Measurements from ENCODE around the gene MEX3D.
"Not testable (repeated sequence)": the region's sequence is repeated elsewhere in the genome, so short reads cannot be mapped to it uniquely, and the experiment has no call there.

Gene MEX3D

DNA sequence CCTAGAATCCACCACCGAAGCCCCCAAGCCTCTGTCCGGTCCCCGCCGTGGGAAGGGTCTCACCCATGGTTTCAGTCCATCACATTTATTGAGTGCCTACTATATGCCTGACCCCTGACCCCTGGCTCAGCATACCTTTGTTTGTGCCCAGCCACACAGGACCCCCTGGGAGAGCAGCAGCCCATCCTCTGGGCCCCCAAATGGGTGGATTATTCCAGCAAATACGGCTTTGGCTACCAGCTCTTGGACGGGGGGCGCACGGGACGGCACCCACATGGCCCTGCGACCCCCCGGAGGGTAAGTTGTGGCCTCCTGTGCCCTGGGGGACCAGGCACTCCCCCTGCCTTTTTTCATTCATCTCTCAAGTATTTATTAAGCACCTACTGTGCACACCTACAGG, 36.5 kb downstream of the MEX3D start:
- H3K79me2 ChIP-seq (ENCODE audit: insufficient read depth, low read length), result no peaks in the 10 kb centered on the region
- no peak for TF ChIP-seq EZH2 (IDR thresholded peaks at IDR 0.05; ENCODE audit: borderline replicate concordance, low read depth, low read length, severe bottlenecking)
- TF ChIP-seq, protein P1, sequence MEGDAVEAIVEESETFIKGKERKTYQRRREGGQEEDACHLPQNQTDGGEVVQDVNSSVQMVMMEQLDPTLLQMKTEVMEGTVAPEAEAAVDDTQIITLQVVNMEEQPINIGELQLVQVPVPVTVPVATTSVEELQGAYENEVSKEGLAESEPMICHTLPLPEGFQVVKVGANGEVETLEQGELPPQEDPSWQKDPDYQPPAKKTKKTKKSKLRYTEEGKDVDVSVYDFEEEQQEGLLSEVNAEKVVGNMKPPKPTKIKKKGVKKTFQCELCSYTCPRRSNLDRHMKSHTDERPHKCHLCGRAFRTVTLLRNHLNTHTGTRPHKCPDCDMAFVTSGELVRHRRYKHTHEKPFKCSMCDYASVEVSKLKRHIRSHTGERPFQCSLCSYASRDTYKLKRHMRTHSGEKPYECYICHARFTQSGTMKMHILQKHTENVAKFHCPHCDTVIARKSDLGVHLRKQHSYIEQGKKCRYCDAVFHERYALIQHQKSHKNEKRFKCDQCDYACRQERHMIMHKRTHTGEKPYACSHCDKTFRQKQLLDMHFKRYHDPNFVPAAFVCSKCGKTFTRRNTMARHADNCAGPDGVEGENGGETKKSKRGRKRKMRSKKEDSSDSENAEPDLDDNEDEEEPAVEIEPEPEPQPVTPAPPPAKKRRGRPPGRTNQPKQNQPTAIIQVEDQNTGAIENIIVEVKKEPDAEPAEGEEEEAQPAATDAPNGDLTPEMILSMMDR (IDR thresholded peaks at IDR 0.05; ENCODE audit: borderline replicate concordance, extremely low read depth, low read length, poor library complexity, severe bottlenecking), result no peak
- no peaks in the 10 kb centered on the region for H3K9me3 ChIP-seq (ENCODE audit: insufficient read depth, low read length, severe bottlenecking)
- no peaks in the 10 kb centered on the region for H3K36me3 ChIP-seq (ENCODE audit: insufficient read depth, low read length)
- no peaks in the 10 kb centered on the region for H3K27me3 ChIP-seq (ENCODE audit: insufficient read depth, low read length, poor library complexity)
- H4K20me1 ChIP-seq (ENCODE audit: insufficient read depth, low read length), result no peaks in the 10 kb centered on the region
- H3K9ac ChIP-seq (ENCODE audit: low read depth, low read length), result no peak overlapping the region
- no peak for DNase-seq
- H3K4me3 ChIP-seq (ENCODE audit: low read depth in 1 of 2, low read length in 2 of 2), result no peak overlapping the region
- ATAC-seq (ENCODE audit: insufficient read depth, low read depth), result no peak
- no peak overlapping the region for H3K4me2 ChIP-seq (ENCODE audit: insufficient read depth, low read length)
- no peaks in the 10 kb centered on the region for H3K4me1 ChIP-seq (ENCODE audit: insufficient read depth, low read length)
- H2AFZ ChIP-seq (ENCODE audit: low read depth, low read length), result no peak overlapping the region
- H3K27ac ChIP-seq (ENCODE audit: low read length), result no peak overlapping the region

DNA sequence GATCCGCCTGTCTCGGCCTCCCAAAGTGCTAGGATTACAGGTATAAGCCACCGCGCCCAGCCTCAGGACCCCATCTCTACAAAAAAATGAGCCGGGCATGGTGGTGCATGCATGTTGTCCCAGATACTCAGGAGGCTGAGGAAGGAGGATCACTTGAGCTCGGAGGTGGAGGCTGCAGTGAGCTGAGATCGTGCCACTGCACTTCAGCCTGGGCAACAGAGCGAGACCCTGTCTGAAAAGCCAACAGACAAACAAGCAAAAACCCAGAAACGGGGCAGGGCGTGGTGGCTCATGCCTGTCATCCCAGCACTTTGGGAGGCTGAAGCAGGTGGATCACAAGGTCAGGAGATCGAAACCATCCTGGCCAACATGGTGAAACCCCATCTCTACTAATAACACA, 37.3 kb downstream of the MEX3D start:
- not testable (repeated sequence) for H3K9ac ChIP-seq (ENCODE audit: low read depth, low read length); H3K36me3 ChIP-seq (ENCODE audit: insufficient read depth, low read length); H3K4me1 ChIP-seq (ENCODE audit: insufficient read depth, low read length); H3K4me3 ChIP-seq (ENCODE audit: low read depth in 1 of 2, low read length in 2 of 2); H3K4me2 ChIP-seq (ENCODE audit: insufficient read depth, low read length); H3K79me2 ChIP-seq (ENCODE audit: insufficient read depth, low read length); H4K20me1 ChIP-seq (ENCODE audit: insufficient read depth, low read length); DNase-seq; H2AFZ ChIP-seq (ENCODE audit: low read depth, low read length); H3K27ac ChIP-seq (ENCODE audit: low read length); H3K27me3 ChIP-seq (ENCODE audit: insufficient read depth, low read length, poor library complexity); H3K9me3 ChIP-seq (ENCODE audit: insufficient read depth, low read length, severe bottlenecking); ATAC-seq (ENCODE audit: insufficient read depth, low read depth)

DNA sequence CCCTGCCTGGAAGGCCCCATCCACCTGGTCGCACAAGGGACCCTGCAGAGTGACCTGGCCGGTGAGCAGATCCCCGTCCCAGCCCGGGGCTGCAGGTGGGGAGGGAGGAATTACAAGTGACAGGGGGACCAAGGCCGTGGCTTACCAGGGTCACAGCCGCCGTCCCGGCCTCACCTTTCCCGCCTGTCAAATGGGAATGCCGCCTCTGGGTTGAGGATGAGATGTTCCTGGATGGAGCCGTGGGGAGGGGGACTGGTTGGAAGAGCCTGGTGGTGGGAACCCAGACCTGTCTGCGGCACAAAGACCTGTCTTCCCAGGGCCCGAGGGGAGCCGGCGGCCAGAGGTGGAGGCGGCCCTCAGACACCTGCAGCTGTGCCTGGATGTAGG, 38.7 kb downstream of the MEX3D start:
- no peak overlapping the region for H3K4me3 ChIP-seq (ENCODE audit: low read depth in 1 of 2, low read length in 2 of 2)
- no peaks in the 10 kb centered on the region for H3K79me2 ChIP-seq (ENCODE audit: insufficient read depth, low read length)
- no peak for DNase-seq
- H3K36me3 ChIP-seq (ENCODE audit: insufficient read depth, low read length), result no peaks in the 10 kb centered on the region
- H3K4me2 ChIP-seq (ENCODE audit: insufficient read depth, low read length), result no peak overlapping the region
- H3K4me1 ChIP-seq (ENCODE audit: insufficient read depth, low read length), result no peaks in the 10 kb centered on the region
- H3K9me3 ChIP-seq (ENCODE audit: insufficient read depth, low read length, severe bottlenecking), result no peaks in the 10 kb centered on the region
- ATAC-seq (ENCODE audit: insufficient read depth, low read depth), result no peak
- no peak overlapping the region for H2AFZ ChIP-seq (ENCODE audit: low read depth, low read length)
- no peak overlapping the region for H3K27ac ChIP-seq (ENCODE audit: low read length)
- no peak overlapping the region for H3K9ac ChIP-seq (ENCODE audit: low read depth, low read length)
- no peaks in the 10 kb centered on the region for H3K27me3 ChIP-seq (ENCODE audit: insufficient read depth, low read length, poor library complexity)
- H4K20me1 ChIP-seq (ENCODE audit: insufficient read depth, low read length), result no peaks in the 10 kb centered on the region
- TF ChIP-seq, protein P1 (IDR thresholded peaks at IDR 0.05; ENCODE audit: borderline replicate concordance, extremely low read depth, low read length, poor library complexity, severe bottlenecking), result no peak
- no peak for TF ChIP-seq EZH2 (IDR thresholded peaks at IDR 0.05; ENCODE audit: borderline replicate concordance, low read depth, low read length, severe bottlenecking)

DNA sequence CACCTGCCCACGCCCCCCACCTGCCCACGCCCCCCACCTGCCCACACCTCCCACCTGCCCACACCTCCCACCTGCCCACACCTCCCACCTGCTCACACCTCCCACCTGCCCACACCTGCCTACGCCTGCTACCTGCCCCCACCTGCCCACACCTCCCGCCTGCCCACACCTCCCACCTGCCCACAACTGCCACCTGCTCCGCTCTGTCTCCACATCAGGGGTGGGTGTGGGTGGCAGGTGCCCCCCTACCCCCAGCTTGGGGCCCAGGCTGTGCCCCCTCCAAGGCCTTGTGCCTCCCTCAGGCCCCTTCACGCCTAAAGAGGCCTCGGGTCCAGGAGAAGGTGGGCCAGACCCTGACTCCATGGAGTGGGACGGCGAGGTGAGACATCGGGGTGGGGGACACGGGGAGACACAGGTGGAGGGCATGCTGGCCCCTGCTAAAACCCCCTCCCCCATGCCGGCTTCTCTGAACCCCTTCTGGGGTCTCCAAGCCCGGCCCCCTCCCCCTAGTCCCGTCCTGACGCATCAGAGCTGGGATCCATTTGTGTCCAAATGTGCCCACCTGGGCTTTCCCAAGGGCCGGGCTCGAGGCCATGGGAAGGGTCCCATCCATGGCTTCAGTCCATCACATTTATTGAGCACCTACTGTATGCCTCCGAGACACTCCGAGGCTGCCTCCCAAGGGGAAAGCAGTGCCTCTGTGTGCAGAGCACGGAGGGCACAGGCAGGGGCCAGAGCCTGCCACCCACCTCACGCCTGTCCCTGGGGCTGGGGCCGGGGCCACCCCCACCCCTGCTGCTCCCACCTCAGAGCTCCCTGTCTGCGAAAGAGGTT, 39.3 kb downstream of the MEX3D start:
- no peak for ATAC-seq (ENCODE audit: insufficient read depth, low read depth)
- Histone ChIP-seq H3K27ac (ENCODE audit: low read length) (no peak overlapping the region), H3K79me2 (ENCODE audit: insufficient read depth, low read length) (no peaks in the 10 kb centered on the region), H3K9me3 (ENCODE audit: insufficient read depth, low read length, severe bottlenecking) (no peaks in the 10 kb centered on the region), H3K4me3 (ENCODE audit: low read depth in 1 of 2, low read length in 2 of 2) (no peak overlapping the region), H2AFZ (ENCODE audit: low read depth, low read length) (no peak overlapping the region), H3K36me3 (ENCODE audit: insufficient read depth, low read length) (no peaks in the 10 kb centered on the region), H3K4me2 (ENCODE audit: insufficient read depth, low read length) (no peak overlapping the region), H3K4me1 (ENCODE audit: insufficient read depth, low read length) (no peaks in the 10 kb centered on the region), H3K9ac (ENCODE audit: low read depth, low read length) (no peak overlapping the region), H4K20me1 (ENCODE audit: insufficient read depth, low read length) (no peaks in the 10 kb centered on the region), H3K27me3 (ENCODE audit: insufficient read depth, low read length, poor library complexity) (no peaks in the 10 kb centered on the region)
- no peak for DNase-seq
- TF ChIP-seq, protein P1 (IDR thresholded peaks at IDR 0.05; ENCODE audit: borderline replicate concordance, extremely low read depth, low read length, poor library complexity, severe bottlenecking), result no peak
- TF ChIP-seq EZH2 (IDR thresholded peaks at IDR 0.05; ENCODE audit: borderline replicate concordance, low read depth, low read length, severe bottlenecking), result no peak
